Measurements from ENCODE around the gene UPK3B.
"Not testable (repeated sequence)": the region's sequence is repeated elsewhere in the genome, so short reads cannot be mapped to it uniquely, and the experiment has no call there.

UPK3B gene

DNA sequence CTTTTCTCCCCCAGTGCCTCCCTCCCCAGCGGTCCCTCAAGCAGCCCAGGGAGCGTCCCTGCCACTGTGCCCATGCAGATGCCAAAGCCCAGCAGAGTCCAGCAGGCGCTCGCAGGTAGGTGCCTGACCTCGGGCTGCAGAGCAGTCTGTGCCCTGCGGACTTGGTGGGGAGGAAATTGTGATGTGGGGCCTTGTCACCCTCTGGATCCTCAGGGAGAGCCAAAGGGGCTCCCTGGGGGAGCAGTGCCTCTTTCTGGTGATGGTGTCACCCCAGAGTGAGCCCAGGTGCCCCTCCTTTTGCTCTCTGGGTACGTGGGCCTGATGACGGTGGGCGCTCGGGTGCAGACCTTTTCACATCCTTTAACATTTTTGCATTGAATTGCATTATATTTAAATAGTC, 18.2 kb upstream of the UPK3B start:
- DNase-seq (ENCODE audit: low read depth): not testable (repeated sequence)

DNA sequence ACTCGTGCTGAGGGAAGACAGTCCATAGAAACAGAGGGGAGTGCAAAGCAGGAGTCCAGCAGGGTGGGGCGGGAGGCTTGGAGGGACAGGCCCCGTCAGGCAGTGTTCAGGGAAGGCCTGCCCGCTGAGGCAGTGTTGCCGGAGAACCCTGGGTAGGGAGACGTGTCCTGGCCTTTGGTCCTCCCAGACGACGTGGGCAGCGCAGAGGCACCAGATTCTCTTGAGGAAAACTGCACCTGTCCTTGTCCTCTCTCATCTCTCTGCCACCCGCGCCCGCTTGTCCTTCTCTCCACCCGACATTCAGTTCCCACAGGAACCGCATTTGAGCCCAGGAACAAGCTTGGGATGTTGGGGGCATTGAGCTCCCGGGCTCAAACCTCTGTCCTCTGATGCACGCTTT, 14.6 kb upstream of the UPK3B start:
- DNase-seq (ENCODE audit: low read depth): not testable (repeated sequence)

DNA sequence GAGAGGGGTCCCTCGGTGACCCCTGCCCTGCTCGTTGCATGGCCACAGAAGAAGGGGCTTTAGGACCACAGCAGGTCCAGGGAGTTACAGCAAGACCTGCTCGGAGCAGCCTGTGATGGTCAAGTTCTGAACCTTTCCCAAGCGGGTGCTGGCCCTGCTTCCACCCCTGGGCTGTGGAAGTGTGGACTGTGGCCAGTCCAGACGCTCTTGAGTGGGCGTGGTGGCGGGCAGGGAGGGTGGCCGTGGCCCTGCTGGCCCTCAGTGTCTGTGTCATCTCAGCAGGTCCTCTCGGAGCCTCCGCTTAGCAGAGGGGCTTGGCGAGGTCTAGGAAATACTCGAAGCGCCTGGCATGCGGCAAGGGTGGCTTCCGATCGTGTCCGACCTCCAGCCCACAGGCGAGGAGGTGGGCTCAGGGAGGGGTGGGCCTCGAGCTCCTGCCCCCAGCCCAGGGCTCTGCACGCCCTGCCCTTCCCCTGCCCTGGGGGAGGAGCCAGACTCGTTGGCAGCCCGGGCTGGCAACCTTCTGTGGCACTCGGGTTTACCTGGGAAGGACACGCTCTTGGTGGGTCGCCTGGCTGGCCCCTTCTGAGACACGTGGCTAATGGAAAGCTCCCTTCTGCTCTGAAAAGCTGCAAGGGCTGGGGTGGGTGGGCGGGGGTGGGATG, 12.3 kb upstream of the UPK3B start:
- DNase-seq (ENCODE audit: low read depth): not testable (repeated sequence)

DNA sequence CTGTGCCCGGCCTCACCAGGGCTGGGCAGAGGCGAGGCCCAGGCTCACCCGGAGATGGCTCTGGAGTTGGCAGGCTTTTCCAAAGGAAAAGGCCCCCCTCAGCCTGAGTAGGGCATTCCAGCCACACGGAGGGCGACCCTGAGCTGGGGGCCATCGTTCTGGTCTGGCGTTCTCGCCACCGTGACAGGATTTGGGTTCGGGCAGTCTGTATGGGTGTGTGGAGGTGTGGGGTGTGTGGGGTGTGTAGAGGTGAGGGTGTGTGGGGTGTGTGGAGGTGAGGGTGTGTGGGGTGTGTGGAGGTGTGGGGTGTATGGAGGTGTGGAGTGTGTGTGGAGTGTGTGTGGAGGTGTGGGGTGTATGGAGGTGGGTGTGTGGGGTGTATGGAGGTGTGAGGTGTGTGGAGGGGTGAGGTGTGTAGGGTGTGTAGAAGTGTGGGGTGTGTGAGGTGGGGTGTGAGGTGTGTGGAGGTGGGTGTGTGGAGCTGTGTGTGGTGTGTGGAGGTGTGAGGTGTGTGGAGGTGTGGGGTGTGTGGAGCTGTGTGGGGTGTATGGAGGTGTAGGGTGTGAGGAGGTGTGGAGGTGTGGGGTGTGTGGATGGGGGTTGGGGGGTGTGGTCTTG, 11.7 kb upstream of the UPK3B start:
- DNase-seq (ENCODE audit: low read depth): not testable (repeated sequence)

DNA sequence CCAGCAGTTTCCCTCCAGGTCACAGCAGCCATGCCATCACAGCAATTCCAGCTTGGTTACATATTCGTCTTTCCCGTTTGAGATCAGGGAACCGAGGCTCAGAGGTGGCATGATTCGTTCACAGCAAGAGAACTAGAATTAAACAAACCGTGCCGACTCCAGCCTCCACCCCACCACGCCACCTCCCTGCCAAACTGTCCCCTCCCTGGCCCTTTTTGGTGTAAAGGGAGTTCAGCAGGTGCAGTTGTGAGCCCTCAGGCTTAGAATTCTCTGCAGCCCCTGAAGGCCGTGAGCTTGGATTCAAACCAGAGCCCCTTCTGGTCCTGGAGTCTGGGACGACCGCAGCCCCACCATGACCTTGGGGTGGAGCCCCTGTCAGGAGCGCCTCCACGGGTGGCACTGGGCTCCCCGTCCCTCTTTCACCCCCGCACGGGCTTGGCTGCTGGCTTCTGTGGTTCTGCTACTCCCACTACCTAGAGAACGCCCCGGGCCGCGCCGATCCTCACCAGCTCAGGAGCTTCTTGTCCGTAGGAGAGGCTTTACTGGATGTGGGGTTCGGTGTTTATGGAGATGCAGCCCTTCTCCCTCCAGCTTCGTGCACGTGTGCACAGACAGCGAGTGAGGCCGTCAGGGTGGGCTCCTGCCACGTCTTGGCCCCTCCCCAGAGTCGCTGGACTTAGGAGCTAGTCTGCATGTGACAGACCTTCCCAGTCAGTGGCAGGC, 11.0 kb upstream of the UPK3B start:
- DNase-seq (ENCODE audit: low read depth): not testable (repeated sequence)

DNA sequence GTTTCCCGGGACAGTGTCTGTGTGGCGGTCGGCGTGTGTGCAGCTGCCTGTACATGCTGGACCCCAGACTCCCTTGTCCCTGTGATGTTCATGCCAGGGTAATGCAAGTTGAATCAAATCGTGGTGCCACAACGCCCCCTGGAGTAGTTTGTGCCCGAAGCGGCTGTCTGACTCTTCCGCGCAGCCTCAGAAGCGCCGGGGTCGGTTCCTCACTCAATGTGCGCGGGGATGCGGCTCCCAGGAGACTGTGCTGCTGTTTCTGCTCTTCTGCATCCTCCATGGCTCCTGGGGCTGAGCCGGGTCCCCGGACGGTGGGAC, 10.5 kb upstream of the UPK3B start:
- not testable (repeated sequence) for DNase-seq (ENCODE audit: low read depth)

DNA sequence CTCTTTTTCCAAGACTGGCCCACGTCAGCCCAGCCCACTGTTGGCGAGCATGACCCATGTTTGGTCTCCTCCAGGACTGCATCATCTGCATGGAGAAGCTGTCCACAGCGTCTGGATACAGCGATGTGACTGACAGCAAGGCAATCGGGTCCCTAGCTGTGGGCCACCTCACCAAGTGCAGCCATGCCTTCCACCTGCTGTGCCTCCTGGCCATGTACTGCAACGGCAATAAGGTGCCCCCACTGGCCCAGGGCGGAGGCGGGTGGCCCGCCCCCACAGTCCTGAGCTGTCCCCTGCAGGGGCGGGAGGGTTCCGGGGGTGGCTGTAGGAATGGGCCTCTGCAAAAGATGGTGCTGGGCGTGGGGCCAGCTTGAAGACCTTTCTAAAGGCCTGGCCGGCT, 8.1 kb upstream of the UPK3B start:
- DNase-seq (ENCODE audit: low read depth): not testable (repeated sequence)

DNA sequence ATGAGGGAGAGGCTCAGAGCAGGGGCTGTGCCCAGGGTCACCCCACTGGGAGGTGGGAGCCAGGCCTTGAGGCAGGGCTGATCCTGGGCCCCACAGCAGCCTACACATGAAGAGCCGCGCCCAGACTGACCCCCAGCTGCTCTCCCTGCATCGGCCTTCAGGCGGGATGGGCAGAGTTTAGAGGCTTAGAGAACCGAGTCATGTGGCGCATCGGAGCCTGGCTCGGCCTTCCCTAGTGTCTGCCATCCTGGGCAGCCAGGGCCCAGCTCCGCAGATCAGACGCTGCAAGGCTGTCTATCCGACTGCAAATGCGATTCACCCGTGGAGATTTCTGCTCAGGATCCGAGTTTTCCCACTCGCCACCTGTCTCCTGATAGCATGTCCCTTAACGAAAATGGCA, 7.5 kb upstream of the UPK3B start:
- DNase-seq (ENCODE audit: low read depth): not testable (repeated sequence)

DNA sequence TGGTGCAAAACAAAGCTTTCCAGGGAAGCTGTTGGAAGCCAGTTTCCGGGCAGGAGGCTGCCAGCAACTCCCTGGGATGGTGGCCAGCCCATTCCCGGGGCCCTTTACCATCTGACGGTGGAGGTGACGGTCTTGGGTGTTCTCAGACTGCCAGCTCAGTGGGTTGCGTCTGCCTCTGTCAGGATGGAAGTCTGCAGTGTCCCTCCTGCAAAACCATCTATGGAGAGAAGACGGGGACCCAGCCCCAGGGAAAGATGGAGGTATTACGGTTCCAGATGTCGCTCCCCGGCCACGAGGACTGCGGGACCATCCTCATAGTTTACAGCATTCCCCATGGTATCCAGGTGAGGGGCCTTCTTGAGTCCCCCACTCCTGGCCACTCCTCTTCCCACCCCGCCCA, 7.1 kb upstream of the UPK3B start:
- DNase-seq (ENCODE audit: low read depth): not testable (repeated sequence)

DNA sequence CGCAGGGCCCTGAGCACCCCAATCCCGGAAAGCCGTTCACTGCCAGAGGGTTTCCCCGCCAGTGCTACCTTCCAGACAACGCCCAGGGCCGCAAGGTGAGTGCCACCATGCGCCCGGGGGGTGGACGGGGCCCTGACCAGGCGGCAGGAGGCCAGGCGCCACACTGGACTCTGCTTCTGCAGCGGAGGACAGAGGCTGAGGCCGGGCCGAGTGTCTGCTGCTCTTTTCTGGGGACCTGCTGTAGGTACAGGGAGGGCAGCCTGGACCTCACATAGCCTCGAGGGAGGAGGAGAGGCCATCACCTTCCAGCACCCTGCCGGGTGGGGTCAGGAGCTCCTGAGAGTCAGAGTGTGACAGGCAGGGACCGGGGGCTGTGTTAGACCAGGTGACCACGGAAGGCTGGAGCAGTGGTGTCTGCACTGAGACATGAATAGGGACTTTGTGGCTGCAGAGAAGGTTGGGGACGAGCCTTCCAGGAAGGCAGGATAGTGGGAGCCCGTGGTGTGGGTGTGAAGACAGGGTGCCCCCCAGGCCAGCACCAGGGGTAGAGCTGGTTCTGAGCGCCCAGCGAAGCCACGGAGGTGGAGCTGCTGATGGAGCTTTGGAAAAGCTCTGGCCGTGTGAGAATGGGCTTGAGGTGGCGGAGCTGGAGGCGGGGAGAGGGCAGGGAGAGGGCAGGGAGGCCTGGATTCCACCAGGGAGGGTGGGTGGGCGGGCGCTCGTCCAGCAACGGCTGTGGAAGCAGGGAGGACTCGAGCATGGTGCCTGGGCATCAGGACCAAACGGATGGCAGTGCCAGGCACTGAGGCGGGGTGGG, 5.8 kb upstream of the UPK3B start:
- not testable (repeated sequence) for DNase-seq (ENCODE audit: low read depth)

DNA sequence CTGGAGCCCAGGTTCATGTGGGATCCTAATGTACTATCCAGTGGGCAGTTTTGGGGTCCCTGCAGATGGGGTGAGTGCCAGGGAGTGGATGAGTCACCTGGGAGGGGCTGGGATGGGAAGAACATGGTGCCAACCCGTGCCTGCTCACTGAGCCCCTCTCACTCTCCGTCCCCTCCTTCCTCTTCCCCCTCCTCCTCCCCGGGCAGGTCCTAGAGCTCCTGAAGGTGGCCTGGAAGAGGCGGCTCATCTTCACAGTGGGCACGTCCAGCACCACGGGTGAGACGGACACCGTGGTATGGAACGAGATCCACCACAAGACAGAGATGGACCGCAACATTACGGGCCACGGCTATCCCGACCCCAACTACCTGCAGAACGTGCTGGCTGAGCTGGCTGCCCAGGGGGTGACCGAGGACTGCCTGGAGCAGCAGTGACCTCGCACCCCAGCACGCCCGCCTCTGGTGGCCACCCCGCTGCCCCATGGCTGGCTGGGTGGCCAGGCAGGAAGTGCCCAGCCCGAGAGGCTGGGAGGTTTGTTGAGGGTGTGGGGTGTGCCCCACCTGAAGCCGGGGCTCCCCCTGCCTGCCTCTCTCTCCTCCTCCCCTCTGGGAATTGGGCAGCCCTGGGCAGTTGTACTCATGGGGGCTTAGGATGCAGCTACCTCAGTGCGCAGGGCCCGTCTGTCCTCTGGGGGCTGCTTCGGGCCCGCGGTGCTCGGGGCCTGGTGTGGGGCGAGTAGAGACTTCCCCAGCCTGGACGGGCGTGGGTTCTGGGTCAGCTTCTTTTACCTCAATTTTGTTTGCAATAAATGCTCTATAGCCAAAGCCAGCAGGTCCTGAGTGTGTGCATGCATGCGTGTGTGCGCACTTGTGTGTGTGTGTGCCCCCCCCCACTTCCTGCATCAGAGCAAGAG, 4.9 kb upstream of the UPK3B start:
- no peak for DNase-seq (ENCODE audit: low read depth)

DNA sequence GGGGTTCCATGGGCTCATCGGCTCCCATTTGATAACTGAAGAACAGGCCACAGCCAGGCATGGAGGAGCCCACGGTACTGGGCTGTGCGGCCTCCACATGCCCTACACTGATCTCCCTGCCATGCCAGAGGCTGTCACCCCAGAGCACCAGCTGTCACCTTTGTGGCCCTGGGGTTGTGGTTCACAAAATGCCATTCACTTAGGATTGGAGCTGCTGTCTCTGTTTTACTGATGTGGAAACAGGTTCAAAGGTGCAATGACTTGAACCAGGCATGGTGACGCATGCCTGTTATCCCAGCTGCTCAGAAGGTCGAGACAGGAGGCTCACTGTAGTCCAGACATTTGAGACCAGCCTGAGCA, 4.3 kb upstream of the UPK3B start:
- no peak for DNase-seq (ENCODE audit: low read depth)

DNA sequence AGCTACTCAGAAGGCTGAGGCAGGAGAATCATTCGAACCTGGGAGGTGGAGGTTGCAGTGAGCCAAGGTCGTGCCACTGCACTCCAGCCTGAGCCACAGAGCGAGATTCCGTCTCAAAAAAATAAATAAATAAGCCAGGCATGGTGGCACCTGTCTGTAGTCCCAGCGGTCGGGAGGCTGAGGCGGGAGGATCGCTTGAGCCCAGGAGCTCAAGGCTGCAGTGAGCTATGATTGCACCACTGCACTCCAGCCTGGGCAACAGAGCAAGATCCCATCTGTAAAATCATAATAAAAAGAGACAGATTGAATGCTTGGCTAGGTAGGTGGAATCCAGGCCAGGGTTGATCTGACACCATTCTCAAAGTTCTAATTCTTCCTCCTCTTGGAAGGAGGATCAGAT, 3.7 kb upstream of the UPK3B start:
- not testable (repeated sequence) for DNase-seq (ENCODE audit: low read depth)

DNA sequence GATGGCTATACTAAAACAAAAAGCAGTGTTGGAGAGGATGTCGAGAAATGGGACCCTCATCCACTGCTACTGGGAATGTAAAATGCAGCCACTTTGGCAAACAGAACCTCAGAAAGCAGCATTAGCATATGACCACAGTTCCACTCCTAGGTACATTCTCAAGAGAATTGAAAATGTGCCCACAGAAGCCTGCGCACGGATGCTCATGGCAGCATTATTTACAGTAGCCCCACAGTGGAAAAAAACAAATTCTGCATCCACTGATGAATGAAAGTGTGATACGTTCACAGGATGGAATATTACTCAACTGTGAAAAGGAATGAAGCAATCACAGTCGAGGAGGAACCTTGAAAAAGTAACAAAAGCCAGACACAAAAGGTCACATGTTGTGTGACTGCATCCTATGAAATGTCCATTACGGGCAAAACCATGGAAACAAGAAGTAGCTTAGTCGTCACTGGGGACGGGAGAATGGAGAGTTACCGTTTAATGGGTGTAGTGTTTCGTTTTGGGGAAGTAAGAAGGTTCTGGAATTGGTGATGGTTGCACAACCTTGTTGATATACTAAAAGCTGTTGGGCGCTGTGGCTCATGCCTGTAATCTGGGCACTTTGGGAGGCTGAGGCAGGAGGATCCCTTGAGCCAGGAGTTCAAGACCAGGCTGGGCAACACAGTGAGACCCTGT, 2.5 kb upstream of the UPK3B start:
- DNase-seq (ENCODE audit: low read depth): no peak

DNA sequence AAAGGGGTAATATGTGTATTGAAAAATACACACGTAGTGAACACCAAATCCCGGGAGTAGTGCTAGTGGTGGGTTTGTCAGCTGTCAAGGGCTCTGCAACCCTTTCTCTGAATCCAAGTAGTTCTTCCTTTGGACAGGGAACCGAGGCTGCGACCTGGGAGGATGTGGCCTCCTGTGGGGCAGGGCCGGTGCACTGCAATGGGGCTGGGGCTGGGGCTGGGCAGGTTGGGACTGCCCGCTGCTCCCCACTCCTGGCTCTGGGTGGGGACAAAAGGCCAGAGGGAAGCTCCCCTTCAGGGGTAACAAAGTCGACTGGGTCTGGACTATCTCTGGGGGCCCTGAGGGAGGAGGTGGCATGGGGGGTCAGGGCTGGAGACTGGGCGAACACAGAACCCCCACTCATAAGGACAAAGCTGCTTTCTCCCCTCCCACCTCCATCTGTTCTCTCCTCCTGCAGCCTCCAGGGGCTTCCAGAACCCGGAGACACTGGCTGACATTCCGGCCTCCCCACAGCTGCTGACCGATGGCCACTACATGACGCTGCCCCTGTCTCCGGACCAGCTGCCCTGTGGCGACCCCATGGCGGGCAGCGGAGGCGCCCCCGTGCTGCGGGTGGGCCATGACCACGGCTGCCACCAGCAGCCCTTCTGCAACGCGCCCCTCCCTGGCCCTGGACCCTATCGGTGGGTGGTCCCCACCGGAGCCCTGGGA, 1.0 kb downstream of the UPK3B start:
- DNase-seq (ENCODE audit: low read depth): not testable (repeated sequence)

DNA sequence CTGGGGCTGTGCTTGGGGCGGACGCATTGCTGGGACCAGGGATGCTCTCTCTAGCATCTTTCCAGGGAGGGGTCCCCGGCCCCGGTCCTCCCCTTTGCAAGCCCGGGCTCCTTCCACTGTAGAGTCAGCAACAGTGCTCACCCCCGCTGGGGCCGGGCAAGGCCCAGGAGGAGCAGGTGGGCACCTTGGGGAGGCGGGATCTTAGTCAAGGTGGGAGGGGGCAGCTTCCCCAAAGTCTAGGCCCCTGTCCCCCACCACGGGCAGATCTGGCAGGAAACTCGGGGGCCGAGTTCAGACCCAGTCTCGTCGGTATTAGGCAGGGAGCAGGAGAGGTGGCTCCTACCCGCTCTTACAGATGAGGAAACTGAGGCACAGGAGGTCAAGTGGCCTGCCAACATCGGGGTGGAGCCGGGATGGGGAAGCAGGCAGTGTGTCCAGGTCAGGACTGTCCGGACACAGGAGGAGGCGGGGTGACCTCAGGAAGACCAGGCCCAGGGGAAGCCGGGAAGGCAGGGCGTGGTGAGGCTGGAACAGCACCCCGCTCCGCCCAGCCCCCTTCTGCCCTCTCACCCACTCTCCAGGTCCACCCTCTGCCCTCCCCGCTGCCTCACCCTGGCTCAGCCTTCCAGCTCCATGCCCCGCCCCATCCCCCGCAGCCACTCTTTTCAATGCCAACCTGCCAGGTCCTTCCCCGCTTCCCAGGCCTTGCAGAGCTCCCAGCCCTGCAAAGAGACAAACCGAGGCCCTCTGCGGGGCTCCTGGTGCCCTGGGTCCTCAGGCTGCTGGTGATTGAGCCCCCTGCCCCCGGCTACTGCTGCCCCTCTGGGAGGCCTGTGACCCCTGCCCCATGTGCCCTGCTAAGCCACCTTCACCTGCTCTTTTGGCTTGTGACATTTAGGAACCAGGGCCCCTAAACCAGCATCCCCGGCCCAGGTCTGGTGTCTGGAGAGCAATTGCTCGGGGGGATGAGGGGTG, 1.8 kb downstream of the UPK3B start:
- not testable (repeated sequence) for DNase-seq (ENCODE audit: low read depth)

DNA sequence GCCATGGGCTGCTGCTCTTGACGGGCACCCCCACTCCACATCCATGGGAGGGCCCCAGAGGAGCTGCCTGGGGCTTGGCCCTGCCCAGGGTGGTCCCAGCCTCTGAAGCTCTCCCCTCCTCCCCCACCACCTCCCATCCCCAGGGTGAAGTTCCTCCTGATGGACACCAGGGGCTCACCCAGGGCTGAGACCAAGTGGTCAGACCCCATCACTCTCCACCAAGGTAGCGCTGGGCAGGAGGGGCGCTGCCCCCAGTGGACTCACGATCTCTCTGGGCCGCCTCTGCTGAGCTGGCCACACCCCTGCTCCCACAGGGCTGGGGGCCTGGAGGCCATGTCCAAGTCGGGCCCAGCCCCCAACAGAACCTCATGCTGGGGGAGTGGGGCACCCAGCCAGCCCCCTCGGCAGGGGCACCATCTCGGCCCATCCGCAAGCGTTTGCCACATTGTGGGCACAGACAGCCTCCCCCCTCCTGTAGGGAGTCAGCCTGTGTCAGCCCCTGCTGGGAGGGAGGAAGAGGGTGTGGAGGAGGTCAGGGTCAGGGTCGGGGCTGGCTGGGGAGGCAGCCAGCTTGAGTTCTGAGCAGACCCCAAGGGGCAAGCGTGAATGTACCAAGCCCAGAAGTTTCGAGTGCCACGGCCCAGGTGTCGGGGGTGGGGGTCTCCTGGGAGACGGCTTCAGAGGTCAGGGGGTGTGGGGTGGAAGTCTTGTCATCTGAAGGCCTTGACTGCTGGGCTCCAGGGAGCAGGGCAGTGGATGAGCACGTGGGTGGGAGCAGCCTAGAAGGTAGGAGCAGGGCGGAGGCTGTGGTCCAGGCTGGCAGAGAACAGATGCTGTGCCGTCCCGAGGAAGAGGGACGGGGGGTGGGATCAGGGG, 2.8 kb downstream of the UPK3B start:
- no peak for DNase-seq (ENCODE audit: low read depth)
